B cell (primary cell): ENCODE results near the gene PBX1. TPM values are rescaled to one million over a fixed set of nuclear protein-coding genes. Genes with fewer than 3 reads are reported as not detected.

Source experiments
- ATAC-seq: fragments of 200-7000 bp; cut with Tn5 transposase; one replicate; pipeline ENCODE4 v1.10.0; 2021; ENCODE audit warnings: low read depth, mild to moderate bottlenecking, moderate number of reproducible peaks, moderate library complexity
- CTCF ChIA-PET: fragments of 350-600 bp; sonication (Branson Sonifier 250); formaldehyde crosslinking; loops from one replicate; lab custom pipeline; 2021; ENCODE audit warnings: antibody characterized with exemption, inconsistent platforms; lab: Charles Lee
- POLR2A ChIA-PET: fragments of 350-600 bp; sonication (Branson Sonifier 250); formaldehyde crosslinking; loops from one replicate; lab custom pipeline; 2021; ENCODE audit warnings: antibody characterized with exemption; lab: Charles Lee
- DNase-seq: peaks from one replicate; pipeline ENCODE4 v3.0.0; 2013
- H2AFZ ChIP-seq: 2 replicates; pipeline ENCODE4 v1.6.1; 2012; ENCODE audit warnings: mild to moderate bottlenecking, low read depth, low read length; ENCODE audit not compliant: insufficient read depth, poor library complexity, severe bottlenecking
- H3K27ac ChIP-seq, 2 donors: 1 replicate in 1 of 2; 2 replicates in 1 of 2; pipeline ENCODE4 v1.5.1; 2012 to 2013; ENCODE audit warnings: low read length in 2 of 2, mild to moderate bottlenecking in 2 of 2, moderate library complexity in 1 of 2
- H3K27me3 ChIP-seq, 4 experiments: fragments of 200-600 bp in 1 of 4; sonication (generic) in 1 of 4; replicated peaks in 1 of 4; 1 replicate in 2 of 4; 2 replicates in 2 of 4; pipeline versions ENCODE4 v1.6.1 to v1.7.0; 2013 to 2016; ENCODE audit warnings: low read length in 3 of 4, mild to moderate bottlenecking in 2 of 4, mixed read lengths in 1 of 4, moderate library complexity in 1 of 4; ENCODE audit not compliant: insufficient read depth in 4 of 4, control insufficient read depth in 3 of 4; ENCODE audit errors: control extremely low read depth in 1 of 4
- H3K36me3 ChIP-seq, 2 experiments: replicated peaks in 1 of 2; 1 replicate in 1 of 2; 2 replicates in 1 of 2; pipeline versions ENCODE4 v1.6.1 to v1.7.1; 2013; ENCODE audit warnings: low read length in 1 of 2; ENCODE audit not compliant: insufficient read depth in 2 of 2, control insufficient read depth in 1 of 2; ENCODE audit errors: control extremely low read depth in 1 of 2, extremely low read depth in 1 of 2
- H3K4me1 ChIP-seq, 2 donors: fragments of 200-600 bp in 1 of 2; sonication (generic) in 1 of 2; 1 replicate in 1 of 2; 2 replicates in 1 of 2; pipeline versions ENCODE4 v1.5.1 to v1.6.1; 2013 to 2017; ENCODE audit warnings: low read length in 2 of 2; ENCODE audit not compliant: control insufficient read depth in 2 of 2, insufficient read depth in 2 of 2
- H3K4me2 ChIP-seq: replicated peaks from 2 replicates; pipeline ENCODE3; 2012; ENCODE audit warnings: mild to moderate bottlenecking, low read depth, low read length; ENCODE audit not compliant: poor library complexity, severe bottlenecking
- H3K4me3 ChIP-seq, 5 experiments: fragments of 200-600 bp in 1 of 5; sonication (generic) in 1 of 5; 1 replicate in 3 of 5; 2 replicates in 2 of 5; pipeline versions ENCODE4 v1.5.1 to v1.7.0; 2011 to 2016; ENCODE audit warnings: low read length in 4 of 5, mild to moderate bottlenecking in 4 of 5, low read depth in 2 of 5, control low read depth in 1 of 5, moderate library complexity in 1 of 5; ENCODE audit not compliant: insufficient read depth in 1 of 5; ENCODE audit errors: control extremely low read depth in 1 of 5, extremely low read depth in 1 of 5
- H3K79me2 ChIP-seq: fragments of 200-600 bp; sonication (generic); one replicate; pipeline ENCODE4 v1.6.0; 2016; ENCODE audit warnings: low read length; ENCODE audit not compliant: control insufficient read depth, insufficient read depth
- H3K9ac ChIP-seq: fragments of 200-600 bp; sonication (generic); 2 replicates; pipeline ENCODE4 v1.6.1; 2017; ENCODE audit warnings: mild to moderate bottlenecking, low read length, moderate library complexity
- H3K9me3 ChIP-seq, 3 donors: one replicate each; pipeline versions ENCODE4 v1.6.1 to v1.7.1; 2013; ENCODE audit warnings: low read length in 2 of 3; ENCODE audit not compliant: control insufficient read depth in 2 of 3, insufficient read depth in 1 of 3; ENCODE audit errors: control extremely low read depth in 1 of 3
- H4K20me1 ChIP-seq: 2 replicates; pipeline ENCODE4 v1.6.0; 2012; ENCODE audit warnings: mild to moderate bottlenecking, low read length; ENCODE audit not compliant: insufficient read depth, control insufficient read depth, poor library complexity, severe bottlenecking
- H3K27ac Mint-ChIP-seq: one replicate; pipeline ENCODE4 v1.8.0; 2021; ENCODE audit warnings: mixed read lengths
- H3K27me3 Mint-ChIP-seq: one replicate; pipeline ENCODE4 v1.8.0; 2021; ENCODE audit warnings: mixed read lengths
- H3K4me1 Mint-ChIP-seq: one replicate; pipeline ENCODE4 v1.8.0; 2021; ENCODE audit warnings: mixed read lengths
- H3K4me3 Mint-ChIP-seq: one replicate; pipeline ENCODE4 v1.8.0; 2021; ENCODE audit warnings: mixed read lengths
- H3K9me3 Mint-ChIP-seq: one replicate; pipeline ENCODE4 v1.8.0; 2022; ENCODE audit warnings: mixed read lengths; ENCODE audit not compliant: insufficient read depth
- EZH2 ChIP-seq: IDR thresholded peaks from 2 replicates; pipeline ENCODE4 v1.6.1; 2012; ENCODE audit warnings: borderline replicate concordance, low read depth, mild to moderate bottlenecking, moderate library complexity, low read length; ENCODE audit not compliant: insufficient read depth, poor library complexity, severe bottlenecking
- WGBS: methylation state at CpG from one replicate; pipeline ENCODE4 v1.1.5; 2013; ENCODE audit warnings: missing lambda C conversion rate; ENCODE audit not compliant: insufficient coverage; 5-methylcytosine and 5-hydroxymethylcytosine counted together
- intact Hi-C: fragments of 100-400 bp; cut with micrococcal nuclease; formaldehyde crosslinking; loops from one replicate; pipeline ENCODE4 v1.10.0; 2022
- polyA plus RNA-seq: library from polyadenylated mRNA; depleted of rRNA; stranded (reverse); fragments of >200 nt; gene quantifications from 2 replicates; pipeline ENCODE4 v1.2.3, GENCODE V29; 2012
- total RNA-seq, 2 donors: library from RNA; stranded (reverse); fragments of 120-200 nt in 1 of 2; gene quantifications; 1 replicate in 1 of 2; 2 replicates in 1 of 2; pipeline versions ENCODE4 v1.2.3 to v1.2.4, GENCODE V29; 2013 to 2022
- TF ChIP-seq, protein P1 (sequence below): fragments of 200-600 bp; IDR thresholded peaks from one replicate; pipeline ENCODE4 v1.8.0; 2022; ENCODE audit warnings: antibody characterized with exemption, mild to moderate bottlenecking

Gene PBX1
- total and polyA plus RNA-seq, 2 donors (not counting 1 experiment from before 2014, with no cell fraction given) = 0.32 TPM; not detected in 1

DNA sequence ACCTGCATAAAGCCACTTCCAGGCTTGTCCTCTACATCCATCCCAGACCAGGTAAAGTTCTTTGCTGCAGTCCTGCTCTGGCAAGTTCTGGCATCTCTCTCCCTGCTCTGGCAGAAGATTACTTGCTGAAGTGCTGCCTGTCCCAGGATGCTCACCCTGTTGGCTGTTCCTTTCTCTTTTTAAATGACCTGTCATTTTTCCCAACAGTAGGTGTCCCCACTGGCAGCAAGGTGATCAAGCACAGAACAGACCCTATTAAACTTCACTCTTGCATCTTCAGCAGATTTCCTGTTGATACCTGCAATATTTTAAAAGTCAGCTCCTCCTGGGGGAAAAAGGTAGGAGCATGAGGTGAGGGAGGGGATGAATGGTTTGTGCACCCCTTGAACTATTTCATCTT is 332.6 kb downstream of the PBX1 start:
- Mint-ChIP-seq H3K4me3 (no peak overlapping the region), H3K9me3 (no peaks in the 10 kb centered on the region), H3K27me3 (no peaks in the 10 kb centered on the region), H3K4me1 (no peaks in the 10 kb centered on the region), H3K27ac (no peak overlapping the region)
- no peak overlapping the region for H3K4me3 ChIP-seq
- DNase-seq (no peak), ATAC-seq (no peak)
- no peaks in the 10 kb centered on the region for H3K27me3 ChIP-seq
- ChIA-PET POLR2A (no interaction called here), CTCF (no interaction called here)
- no peaks in the 10 kb centered on the region for H4K20me1 ChIP-seq
- no peak overlapping the region for H3K4me2 ChIP-seq
- H3K36me3 ChIP-seq = no peaks in the 10 kb centered on the region
- H3K27ac ChIP-seq = no peak overlapping the region
- intact Hi-C loops = no loop called here
- H3K4me1 ChIP-seq = no peaks in the 10 kb centered on the region
- H3K79me2 ChIP-seq = no peaks in the 10 kb centered on the region
- no peaks in the 10 kb centered on the region for H3K9me3 ChIP-seq
- TF ChIP-seq, protein P1, sequence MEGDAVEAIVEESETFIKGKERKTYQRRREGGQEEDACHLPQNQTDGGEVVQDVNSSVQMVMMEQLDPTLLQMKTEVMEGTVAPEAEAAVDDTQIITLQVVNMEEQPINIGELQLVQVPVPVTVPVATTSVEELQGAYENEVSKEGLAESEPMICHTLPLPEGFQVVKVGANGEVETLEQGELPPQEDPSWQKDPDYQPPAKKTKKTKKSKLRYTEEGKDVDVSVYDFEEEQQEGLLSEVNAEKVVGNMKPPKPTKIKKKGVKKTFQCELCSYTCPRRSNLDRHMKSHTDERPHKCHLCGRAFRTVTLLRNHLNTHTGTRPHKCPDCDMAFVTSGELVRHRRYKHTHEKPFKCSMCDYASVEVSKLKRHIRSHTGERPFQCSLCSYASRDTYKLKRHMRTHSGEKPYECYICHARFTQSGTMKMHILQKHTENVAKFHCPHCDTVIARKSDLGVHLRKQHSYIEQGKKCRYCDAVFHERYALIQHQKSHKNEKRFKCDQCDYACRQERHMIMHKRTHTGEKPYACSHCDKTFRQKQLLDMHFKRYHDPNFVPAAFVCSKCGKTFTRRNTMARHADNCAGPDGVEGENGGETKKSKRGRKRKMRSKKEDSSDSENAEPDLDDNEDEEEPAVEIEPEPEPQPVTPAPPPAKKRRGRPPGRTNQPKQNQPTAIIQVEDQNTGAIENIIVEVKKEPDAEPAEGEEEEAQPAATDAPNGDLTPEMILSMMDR = no peak
- no peak for TF ChIP-seq EZH2
- no peak overlapping the region for H2AFZ ChIP-seq
- no peak overlapping the region for H3K9ac ChIP-seq

DNA sequence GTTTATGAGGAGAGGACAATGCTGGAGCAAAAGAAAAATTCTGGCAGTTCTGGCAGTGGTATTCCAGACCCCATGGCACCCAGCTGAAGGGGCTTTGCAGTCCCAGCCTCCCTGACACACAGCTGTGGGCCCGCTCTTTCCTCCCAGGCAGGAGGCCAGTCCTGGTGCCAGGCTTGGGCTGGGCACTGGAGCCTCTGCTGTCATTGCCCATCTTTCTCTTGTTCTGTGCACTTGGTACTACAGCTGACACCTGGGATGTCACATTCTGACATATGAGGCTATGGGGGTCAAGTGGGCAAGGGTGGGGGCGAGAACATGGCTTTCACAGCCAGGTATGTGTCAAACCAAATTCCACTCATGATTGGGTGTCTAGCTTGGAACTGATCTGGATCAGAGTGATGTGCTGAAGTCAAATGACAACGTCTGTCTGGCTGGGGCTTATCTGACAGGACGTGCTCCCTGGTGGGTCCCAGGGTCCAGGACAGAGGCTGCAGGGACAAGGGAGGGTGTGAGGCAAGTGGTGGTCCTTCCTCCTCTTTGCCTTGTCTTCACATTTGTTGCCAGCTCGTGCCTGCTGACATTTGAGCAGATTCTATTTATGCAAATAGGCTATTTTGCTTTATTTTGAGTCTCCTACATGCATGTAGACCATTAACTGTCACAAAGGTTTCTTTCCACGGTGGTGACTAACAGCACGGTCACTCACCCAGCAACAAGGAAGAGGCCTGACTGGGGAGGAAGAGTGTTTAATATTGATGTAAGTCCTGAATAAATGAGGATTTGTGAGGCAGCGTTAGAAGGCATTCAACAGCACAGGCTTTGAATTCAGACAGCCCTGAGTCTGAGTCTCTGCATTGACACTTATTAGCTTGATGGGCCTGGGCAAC is 336.3 kb downstream of the PBX1 start:
- Mint-ChIP-seq H3K9me3 (peaks cover 4% of the 10 kb centered on the region), H3K4me1 (no peaks in the 10 kb centered on the region), H3K4me3 (no peak overlapping the region), H3K27ac (no peak overlapping the region), H3K27me3 (no peaks in the 10 kb centered on the region)
- no peak for ATAC-seq
- POLR2A ChIA-PET = no interaction called here
- Histone ChIP-seq H3K27ac (no peak overlapping the region), H3K4me2 (no peak overlapping the region), H3K4me1 (no peaks in the 10 kb centered on the region), H3K36me3 (no peaks in the 10 kb centered on the region), H3K4me3 (no peak overlapping the region), H2AFZ (no peak overlapping the region), H3K9ac (no peak overlapping the region), H3K27me3 (no peaks in the 10 kb centered on the region), H3K9me3 (no peaks in the 10 kb centered on the region), H4K20me1 (no peaks in the 10 kb centered on the region), H3K79me2 (no peaks in the 10 kb centered on the region)
- no peak for DNase-seq
- WGBS = 79% methylated on average over 6 of the region's 8 CpGs
- CTCF ChIA-PET = no interaction called here
- TF ChIP-seq EZH2 = no peak
- TF ChIP-seq, protein P1 = no peak
- intact Hi-C loops = no loop called here
